HAP-1 (cell line): ENCODE results near the gene ZNF236.

ENCODE experiments used
- DNase-seq, 2 experiments: peaks; one replicate each; pipeline ENCODE4 v3.0.0-alpha.2; 2016 to 2020; ENCODE audit warnings: low spot score in 2 of 2
- H3K27me3 ChIP-seq: fragments of 250-450 bp; sonication (Bioruptor Pico); 2 replicates; pipeline ENCODE4 v1.5.1; 2020; ENCODE audit warnings: low read depth, mild to moderate bottlenecking, moderate library complexity
- H3K36me3 ChIP-seq: fragments of 250-450 bp; sonication (Bioruptor Pico); replicated peaks from 2 replicates; pipeline ENCODE4 v1.5.1; 2020; ENCODE audit warnings: mild to moderate bottlenecking
- H3K4me1 ChIP-seq: fragments of 250-450 bp; sonication (Bioruptor Pico); 2 replicates; pipeline ENCODE4 v1.5.1; 2020; ENCODE audit warnings: mild to moderate bottlenecking
- H3K4me3 ChIP-seq: fragments of 250-450 bp; sonication (Bioruptor Pico); 2 replicates; pipeline ENCODE4 v1.5.1; 2020; ENCODE audit warnings: mild to moderate bottlenecking, moderate library complexity
- H3K9me3 ChIP-seq: fragments of 250-450 bp; sonication (Bioruptor Pico); 2 replicates; pipeline ENCODE4 v1.5.1; 2020; ENCODE audit warnings: mild to moderate bottlenecking, moderate library complexity
- in situ Hi-C: fragments of 300-500 bp; cut with MboI; formaldehyde crosslinking; loops from 3 replicates; pipeline ENCODE4 v1.14.3; 2020; ENCODE audit warnings: low sequenced_read_pairs, inconsistent platforms, mixed read lengths

Gene ZNF236

GRCh38 chr18:76914796-76915195 lies 92.4 kb downstream of the ZNF236 start:
- H3K27me3 ChIP-seq = no peaks in the 10 kb centered on the region
- H3K4me1 ChIP-seq = no peaks in the 10 kb centered on the region
- H3K36me3 ChIP-seq = peaks cover 60% of the 10 kb centered on the region
- in situ Hi-C loops = no loop called here
- no peak for DNase-seq
- H3K4me3 ChIP-seq = no peak overlapping the region
- no peaks in the 10 kb centered on the region for H3K9me3 ChIP-seq

- H3K27me3 ChIP-seq = no peaks in the 10 kb centered on the region
Measured at GRCh38 chr18:76915456-76915855, 93.1 kb downstream of the ZNF236 start.

GRCh38 chr18:76920974-76921373 lies 98.6 kb downstream of the ZNF236 start:
- Histone ChIP-seq H3K36me3 (peaks cover 25% of the 10 kb centered on the region), H3K4me1 (no peaks in the 10 kb centered on the region), H3K4me3 (no peak overlapping the region), H3K9me3 (no peaks in the 10 kb centered on the region), H3K27me3 (no peaks in the 10 kb centered on the region)
- in situ Hi-C loops = no loop called here
- DNase-seq = no peak

More at GRCh38 chr18:76915456-76915855, 93.1 kb downstream of the ZNF236 start:
- H3K4me1 ChIP-seq = no peaks in the 10 kb centered on the region
- no peaks in the 10 kb centered on the region for H3K9me3 ChIP-seq
- in situ Hi-C loops = no loop called here
- no peak overlapping the region for H3K4me3 ChIP-seq
- peaks cover 56% of the 10 kb centered on the region for H3K36me3 ChIP-seq
- no peak for DNase-seq

DNA sequence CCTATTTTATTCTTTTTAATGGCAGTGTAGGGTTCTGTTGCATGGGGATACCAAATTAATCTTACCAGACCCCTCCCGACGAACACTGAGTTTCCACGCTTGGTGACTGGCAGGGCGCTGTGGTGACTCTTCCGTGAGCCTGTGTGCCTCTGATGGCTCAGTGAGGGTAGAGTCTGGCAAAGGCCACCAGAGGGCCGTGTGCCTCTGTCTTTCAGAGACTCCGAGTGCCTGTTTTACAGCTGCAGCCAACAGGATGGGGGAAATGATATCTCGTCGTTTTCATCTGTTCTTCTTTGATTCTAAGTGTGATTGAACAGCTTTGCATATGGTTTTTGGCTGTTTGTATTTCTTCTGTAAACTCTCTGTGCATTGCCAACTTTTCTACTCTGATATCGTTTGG lies 99.8 kb downstream of the ZNF236 start:
- peak; percentile 18 to 42 for DNase-seq
- H3K36me3 ChIP-seq = peaks cover 32% of the 10 kb centered on the region
- in situ Hi-C loops = no loop called here
- no peaks in the 10 kb centered on the region for H3K9me3 ChIP-seq
- no peak overlapping the region for H3K4me3 ChIP-seq
- H3K4me1 ChIP-seq = no peaks in the 10 kb centered on the region
- H3K27me3 ChIP-seq = no peaks in the 10 kb centered on the region

DNA sequence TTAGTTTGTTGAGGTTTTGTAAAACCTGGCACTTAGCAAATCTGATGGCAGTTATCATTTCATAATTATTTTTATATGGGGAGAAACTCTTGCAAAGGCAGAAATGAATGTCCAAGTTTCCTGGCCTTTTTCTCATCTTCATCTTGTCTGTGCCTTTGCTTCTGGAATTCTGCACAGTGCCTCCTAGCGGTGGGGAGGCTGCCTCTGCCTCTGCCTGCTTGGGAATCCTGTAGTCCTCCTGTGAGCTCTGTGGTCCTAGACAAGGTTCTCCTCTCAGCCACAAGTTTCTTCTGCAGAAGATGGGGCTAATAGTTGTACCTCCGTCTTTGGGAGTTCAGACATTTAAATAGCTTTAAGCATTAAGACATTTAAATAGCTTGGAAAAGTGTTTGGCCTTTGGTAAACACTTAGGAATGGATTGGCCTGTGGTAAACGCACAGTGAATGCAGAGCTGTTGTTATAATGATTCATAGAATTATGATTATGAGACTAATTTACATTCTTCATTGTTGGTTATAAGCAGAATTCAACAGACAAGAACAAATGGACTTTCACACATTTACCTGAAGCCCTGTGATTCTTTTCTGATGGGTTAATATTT lies 101.2 kb downstream of the ZNF236 start:
- in situ Hi-C loops = no loop called here
- H3K4me3 ChIP-seq = no peak overlapping the region
- no peaks in the 10 kb centered on the region for H3K4me1 ChIP-seq
- peak; percentile 15 to 73 for DNase-seq
- H3K36me3 ChIP-seq = peaks cover 39% of the 10 kb centered on the region
- no peaks in the 10 kb centered on the region for H3K27me3 ChIP-seq
- no peaks in the 10 kb centered on the region for H3K9me3 ChIP-seq

GRCh38 chr18:76925501-76925900 lies 103.1 kb downstream of the ZNF236 start:
- Histone ChIP-seq H3K36me3 (peaks cover 37% of the 10 kb centered on the region), H3K4me1 (no peaks in the 10 kb centered on the region)

DNA sequence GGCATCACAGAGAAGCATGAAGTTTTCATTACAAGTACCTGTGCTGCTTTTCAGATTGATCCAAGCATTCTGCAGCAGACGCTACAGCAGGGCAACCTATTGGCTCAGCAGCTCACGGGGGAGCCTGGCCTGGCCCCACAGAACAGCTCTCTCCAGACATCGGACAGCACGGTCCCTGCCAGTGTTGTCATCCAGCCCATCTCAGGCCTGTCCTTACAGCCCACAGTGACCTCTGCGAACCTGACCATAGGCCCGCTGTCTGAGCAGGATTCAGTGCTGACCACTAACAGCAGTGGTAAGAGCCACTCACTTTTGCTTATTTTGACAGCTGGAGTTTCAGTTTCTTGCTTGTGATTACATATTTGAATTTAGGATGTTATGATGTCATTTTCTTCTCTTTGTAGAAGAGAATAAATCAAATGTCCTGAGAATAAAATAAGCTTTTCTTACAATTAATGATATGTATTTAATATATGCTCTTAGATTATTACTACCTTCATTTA lies 104.9 kb downstream of the ZNF236 start:
- in situ Hi-C loops = no loop called here
- H3K27me3 ChIP-seq = no peaks in the 10 kb centered on the region
- H3K4me1 ChIP-seq = no peaks in the 10 kb centered on the region
- H3K36me3 ChIP-seq = peaks cover 41% of the 10 kb centered on the region
- H3K4me3 ChIP-seq = no peak overlapping the region
- no peak for DNase-seq
- no peaks in the 10 kb centered on the region for H3K9me3 ChIP-seq

More at GRCh38 chr18:76925501-76925900, 103.1 kb downstream of the ZNF236 start:
- DNase-seq = no peak
- no peaks in the 10 kb centered on the region for H3K27me3 ChIP-seq
- no peak overlapping the region for H3K4me3 ChIP-seq
- in situ Hi-C loops = no loop called here
- H3K9me3 ChIP-seq = no peaks in the 10 kb centered on the region

- no peaks in the 10 kb centered on the region for H3K27me3 ChIP-seq
- H3K36me3 ChIP-seq = peaks cover 37% of the 10 kb centered on the region
- in situ Hi-C loops = no loop called here
- H3K4me1 ChIP-seq = no peaks in the 10 kb centered on the region
- H3K9me3 ChIP-seq = no peaks in the 10 kb centered on the region
- no peak overlapping the region for H3K4me3 ChIP-seq
- no peak for DNase-seq
Measured at GRCh38 chr18:76928179-76928868, 106.0 kb downstream of the ZNF236 start.

- Histone ChIP-seq H3K27me3 (no peaks in the 10 kb centered on the region), H3K9me3 (no peaks in the 10 kb centered on the region), H3K36me3 (peaks cover 26% of the 10 kb centered on the region), H3K4me3 (no peak overlapping the region), H3K4me1 (no peaks in the 10 kb centered on the region)
- DNase-seq = no peak
- in situ Hi-C loops = no loop called here
Measured at GRCh38 chr18:76931171-76931570, 108.8 kb downstream of the ZNF236 start.

DNA sequence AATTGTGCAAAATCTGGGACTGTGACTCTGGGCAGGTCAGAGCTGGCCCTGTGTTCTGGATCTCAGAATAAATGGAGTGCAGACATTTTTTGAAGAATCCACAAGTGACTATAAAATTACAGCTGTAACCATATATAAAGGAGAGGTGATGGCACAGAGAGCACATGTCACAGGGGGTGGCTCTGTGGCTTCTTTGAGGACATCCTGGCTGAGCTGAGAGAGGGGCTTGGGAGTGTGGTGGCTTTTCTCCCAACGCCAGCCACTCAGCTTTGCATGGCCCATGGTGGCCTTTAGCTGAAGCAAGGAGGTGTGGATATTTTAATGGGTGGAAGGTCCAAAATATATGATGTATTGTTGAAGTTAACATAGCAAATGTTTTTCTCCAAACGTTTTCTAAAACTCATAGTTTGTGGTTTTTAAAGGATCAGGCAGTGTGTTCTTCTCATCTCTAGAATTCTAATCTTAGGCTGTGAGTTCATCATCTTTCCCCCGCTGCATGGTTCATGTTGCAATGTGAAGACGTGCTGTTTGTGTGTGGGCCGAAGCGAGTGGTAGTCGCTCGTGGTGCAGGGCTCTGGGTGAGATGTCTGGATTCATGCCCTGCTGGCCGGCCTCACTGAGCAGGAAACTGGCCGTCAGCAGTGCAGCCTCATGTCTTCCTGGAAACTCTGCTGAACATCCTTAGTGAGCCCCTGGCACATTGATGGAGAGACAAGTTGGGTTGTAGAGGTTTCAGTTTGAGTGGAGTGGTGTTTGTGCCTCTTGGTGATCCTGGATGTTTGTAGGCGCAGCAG lies 109.9 kb downstream of the ZNF236 start:
- DNase-seq = no peak
- Histone ChIP-seq H3K9me3 (no peaks in the 10 kb centered on the region), H3K36me3 (peaks cover 23% of the 10 kb centered on the region), H3K4me1 (no peaks in the 10 kb centered on the region), H3K4me3 (no peak overlapping the region), H3K27me3 (no peaks in the 10 kb centered on the region)
- in situ Hi-C loops = no loop called here

- H3K4me1 ChIP-seq = no peaks in the 10 kb centered on the region
- H3K36me3 ChIP-seq = peaks cover 17% of the 10 kb centered on the region
- H3K4me3 ChIP-seq = no peak overlapping the region
- no peaks in the 10 kb centered on the region for H3K27me3 ChIP-seq
- no peaks in the 10 kb centered on the region for H3K9me3 ChIP-seq
- no peak for DNase-seq
- in situ Hi-C loops = no loop called here
Measured at GRCh38 chr18:76935722-76936337, 113.5 kb downstream of the ZNF236 start.

- no peak for DNase-seq
- Histone ChIP-seq H3K27me3 (no peaks in the 10 kb centered on the region), H3K4me3 (no peak overlapping the region), H3K36me3 (peaks cover 15% of the 10 kb centered on the region), H3K4me1 (no peaks in the 10 kb centered on the region), H3K9me3 (no peaks in the 10 kb centered on the region)
- in situ Hi-C loops = no loop called here
Measured at GRCh38 chr18:76936877-76937276, 114.5 kb downstream of the ZNF236 start.

DNA sequence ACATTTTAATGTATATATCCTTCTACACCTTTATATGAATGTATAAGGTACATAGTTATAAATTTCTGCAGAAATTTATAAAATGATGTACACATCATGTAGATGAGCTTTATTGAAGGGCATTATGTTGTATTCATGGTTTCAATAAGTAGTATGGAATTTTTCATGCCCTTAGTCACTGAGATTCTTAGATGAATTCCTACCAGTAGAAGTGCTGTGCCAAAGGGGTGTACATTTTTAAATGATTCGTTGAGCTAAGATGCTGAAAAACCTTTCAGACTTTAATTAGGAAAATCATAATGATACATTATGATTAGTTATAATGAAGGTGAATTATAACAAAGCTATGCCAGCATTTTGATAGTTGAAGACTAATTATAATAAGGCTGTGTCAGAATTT lies 115.2 kb downstream of the ZNF236 start:
- no peaks in the 10 kb centered on the region for H3K9me3 ChIP-seq
- no peak overlapping the region for H3K4me3 ChIP-seq
- in situ Hi-C loops = no loop called here
- no peaks in the 10 kb centered on the region for H3K27me3 ChIP-seq
- H3K4me1 ChIP-seq = no peaks in the 10 kb centered on the region
- DNase-seq = no peak
- peaks cover 17% of the 10 kb centered on the region for H3K36me3 ChIP-seq
